GM21786 (cell line): ENCODE measurements around the gene LENG9.

Source experiments
- ATAC-seq: cut with Tn5 transposase; IDR thresholded peaks from one replicate; pipeline ENCODE4 v1.9.1; 2021; ENCODE audit not compliant: unreplicated experiment

The LENG9 gene

GRCh38 chr19:54422136-54422535, 41.4 kb downstream of the LENG9 start:
- ATAC-seq, result no peak

DNA sequence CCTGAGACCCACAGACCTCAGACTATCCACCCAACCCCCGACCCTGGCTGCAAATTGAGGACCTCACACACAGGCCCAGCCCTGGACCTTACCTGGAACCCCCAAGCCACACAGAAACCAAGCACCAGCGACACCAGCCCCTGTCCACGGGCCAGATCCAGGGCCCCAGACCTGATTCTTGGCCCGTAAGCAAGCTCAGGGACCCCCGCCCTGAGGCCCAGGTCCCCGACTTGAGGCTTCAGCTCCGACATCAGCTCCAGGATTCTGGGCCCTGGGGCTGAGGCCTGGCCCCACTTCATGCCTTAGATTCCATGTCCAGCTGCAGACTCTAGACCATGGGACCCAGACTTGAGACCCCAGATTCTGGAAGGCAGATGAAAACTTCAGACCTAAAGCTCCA, 42.1 kb downstream of the LENG9 start:
- ATAC-seq, result no peak

DNA sequence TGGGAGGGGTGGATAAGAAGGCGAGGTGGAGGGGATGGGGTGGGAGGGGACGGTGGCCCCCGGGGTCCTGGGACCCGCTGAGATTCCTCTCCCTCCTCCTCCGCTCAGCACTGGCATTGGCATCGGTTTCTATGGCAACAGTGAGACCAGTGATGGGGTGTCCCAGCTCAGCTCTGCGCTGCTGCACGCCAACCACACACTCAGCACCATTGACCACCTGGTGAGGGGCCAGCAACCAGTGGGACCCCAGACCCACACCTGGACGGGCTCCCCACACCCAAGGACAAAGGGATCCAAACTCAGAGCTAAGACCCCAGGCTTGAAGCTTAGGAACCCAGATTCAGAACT, 42.4 kb downstream of the LENG9 start:
- no peak for ATAC-seq

DNA sequence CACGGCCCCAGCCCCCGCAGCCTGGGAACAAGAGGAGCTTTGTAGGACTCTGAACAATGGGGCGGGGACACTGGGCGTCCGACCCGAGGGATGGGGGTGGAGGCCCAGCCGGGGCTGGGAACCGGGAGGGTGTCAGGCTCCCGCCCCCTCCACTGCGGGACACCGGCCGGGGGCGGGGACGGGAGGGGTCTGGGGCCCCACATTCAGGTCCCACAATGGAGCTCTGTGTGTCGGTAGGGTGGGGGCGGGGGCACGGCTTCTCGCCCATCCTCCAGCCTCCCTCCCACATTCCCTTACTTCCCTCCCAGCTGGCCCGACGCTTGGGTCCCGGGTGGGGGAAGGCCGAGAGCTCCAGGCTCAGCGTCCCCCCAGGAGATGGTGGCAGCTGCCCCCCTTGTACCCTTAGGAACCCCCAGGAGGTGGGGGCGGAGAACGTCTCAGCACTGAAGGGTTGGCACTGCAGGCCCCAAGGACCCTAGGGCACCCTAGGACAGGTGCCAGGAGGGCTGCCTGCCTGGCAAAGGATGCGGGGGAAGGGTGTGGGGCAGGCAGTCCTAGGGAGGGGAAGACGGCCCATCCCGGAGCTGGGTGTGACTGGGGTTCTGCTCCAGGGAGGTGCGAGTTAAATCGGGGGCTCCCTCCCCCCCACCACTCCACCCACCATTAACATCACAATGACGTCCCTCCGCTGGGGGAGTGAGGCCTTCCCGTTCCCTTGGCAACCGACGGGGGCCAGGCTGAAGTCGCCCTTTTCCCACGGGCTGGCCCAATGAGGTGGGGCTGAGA, 43.0 kb downstream of the LENG9 start:
- no peak for ATAC-seq

DNA sequence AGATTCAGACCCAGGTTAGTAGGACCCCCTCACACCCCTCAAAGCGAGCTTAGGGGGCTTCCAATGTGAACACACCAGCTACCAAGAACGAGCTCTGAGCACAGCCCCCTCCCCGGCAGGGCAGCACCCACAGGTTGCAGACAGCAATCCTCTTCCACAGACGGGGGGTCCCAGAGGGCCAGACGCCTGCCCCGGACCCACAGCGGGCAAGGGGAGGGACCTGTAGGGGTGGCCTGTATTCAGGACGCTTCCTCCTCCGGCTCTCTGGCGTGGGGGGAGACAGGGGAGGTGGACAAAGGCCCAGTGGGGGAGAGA, 43.6 kb downstream of the LENG9 start:
- ATAC-seq, result no peak

DNA sequence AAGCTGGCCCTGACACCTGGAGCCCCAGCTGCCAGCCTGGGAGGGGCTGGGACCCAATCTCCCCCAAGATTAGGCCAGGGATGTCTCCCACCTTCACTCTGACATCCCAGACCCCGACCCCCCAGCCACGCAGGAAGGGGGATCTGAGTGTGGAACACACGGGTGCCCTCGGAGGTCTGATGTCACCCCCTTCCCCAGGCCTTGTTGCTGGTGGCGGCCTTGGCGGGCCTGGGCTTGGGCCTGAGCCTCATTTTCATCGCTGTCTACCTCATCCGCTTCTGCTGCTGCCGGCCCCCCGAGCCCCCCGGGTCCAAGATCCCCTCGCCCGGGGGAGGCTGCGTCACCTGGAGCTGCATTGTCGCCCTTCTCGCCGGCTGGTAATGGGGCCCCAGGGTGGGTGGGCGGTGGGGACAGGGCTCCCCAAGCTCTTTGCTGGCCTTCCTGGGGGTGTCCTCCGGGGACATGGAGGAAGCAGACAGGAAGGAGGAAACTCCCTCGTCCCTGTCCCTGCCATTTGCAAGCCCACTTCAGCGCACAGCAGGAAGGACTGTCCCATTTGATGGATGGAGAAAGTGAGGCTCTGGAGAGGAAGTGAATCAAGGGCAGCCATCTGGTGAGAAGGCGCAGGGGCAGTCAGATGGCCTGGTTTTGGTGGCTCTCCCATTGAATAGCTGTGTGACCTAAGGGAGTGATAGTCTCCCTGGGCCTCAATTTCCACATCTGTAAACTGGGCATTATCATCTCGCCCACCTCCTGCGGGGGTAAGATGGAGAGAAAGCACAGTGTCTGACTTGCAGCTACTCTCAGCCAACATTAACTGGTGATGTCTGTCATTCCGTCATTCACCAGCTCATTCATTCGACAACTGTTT, 44.4 kb downstream of the LENG9 start:
- ATAC-seq, result no peak

GRCh38 chr19:54418030-54418929, 45.3 kb downstream of the LENG9 start:
- ATAC-seq, result no peak

GRCh38 chr19:54416695-54417491, 46.7 kb downstream of the LENG9 start:
- ATAC-seq, result no peak

DNA sequence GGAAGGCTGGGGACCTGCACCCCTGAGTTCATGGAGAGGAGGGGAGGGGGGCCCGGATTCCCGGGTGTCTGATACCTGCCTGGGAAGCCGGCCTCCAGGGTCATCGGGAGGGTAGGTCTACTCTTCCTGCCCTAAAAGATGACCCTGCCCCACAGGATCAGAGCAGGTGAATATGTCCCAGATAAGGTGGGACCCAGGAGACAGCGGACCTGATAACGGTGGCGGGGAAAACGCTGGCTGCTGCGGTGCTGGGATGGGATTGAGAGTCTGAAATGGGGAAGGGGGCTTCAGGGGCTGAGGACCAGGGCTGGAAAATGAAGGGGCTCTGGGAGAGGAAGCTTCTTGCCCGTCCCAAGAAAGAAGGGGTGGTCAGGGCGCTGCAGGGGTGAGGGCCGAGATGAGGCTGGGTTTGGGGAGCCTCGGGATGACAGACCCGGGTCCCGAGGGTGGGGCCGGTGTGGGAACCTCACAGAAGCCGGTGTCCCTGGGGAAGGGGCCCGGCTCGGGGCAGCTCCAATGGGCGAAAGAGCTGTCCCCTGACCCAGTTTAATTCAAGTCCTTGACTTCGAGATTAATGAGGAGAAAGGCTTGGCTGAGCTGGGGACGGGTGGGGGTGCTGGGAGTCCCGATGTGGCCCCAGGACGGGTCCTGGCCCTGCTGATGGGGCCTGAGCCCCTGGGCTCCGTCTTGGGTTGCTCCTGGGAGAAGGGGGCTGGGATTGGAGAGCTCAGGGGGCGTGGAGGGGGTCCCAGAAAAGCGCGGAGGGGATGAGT, 47.5 kb downstream of the LENG9 start:
- ATAC-seq, result no peak

DNA sequence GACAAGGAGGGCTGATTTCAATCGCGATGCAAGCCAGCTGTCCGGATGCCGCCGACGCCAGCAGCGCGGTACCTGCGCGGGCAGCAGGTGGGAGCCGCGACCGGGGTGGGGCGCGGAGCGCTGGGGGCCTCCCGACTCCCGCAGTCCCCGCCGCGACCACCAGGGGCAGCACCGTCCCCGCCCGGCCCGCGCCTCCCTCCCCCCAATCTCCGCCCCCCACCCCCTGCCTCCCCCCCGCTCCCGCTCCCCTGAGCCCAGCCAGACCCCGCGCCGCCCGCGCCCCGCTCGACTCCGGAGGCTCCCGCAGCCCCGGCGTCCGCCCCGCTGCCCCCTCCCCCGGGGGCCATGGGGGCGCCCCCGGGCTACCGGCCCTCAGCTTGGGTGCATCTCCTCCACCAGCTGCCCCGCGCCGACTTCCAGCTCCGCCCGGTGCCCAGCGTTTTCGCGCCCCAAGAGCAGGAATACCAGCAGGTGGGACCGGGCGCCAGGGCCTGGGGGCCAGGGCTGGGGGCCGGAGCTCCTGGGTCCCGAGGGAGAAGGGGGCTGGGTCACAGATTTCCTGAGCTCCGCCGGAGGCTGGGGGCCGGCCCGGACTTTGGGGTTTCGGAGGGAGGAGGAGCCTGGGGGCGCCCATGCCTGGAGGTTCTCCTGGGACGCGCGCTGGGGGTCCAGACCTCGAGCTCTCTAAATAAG, 48.2 kb downstream of the LENG9 start, which contains the start of gene TTYH1:
TSS of gene TTYH1 (plus strand) at position 257 of the 693 bp plus-strand sequence. CDS start at position 346, 89 bp downstream.
- no peak for ATAC-seq

DNA sequence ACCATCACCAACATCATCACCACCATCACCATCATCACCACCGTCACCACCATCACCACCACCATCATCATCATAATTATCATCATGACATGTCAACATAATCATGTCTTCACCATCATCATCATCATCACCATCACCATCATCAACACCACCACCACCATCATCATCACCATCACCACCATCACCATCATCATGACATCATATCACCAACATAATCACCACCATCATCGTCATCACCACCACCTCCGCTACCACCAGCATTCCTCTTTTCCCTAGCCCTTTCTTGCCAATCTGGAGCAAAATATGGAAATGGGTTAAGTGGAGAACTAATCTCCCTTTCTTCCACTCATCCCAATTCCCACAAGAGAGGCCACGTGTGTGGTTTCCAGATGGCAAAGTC, 49.4 kb downstream of the LENG9 start:
- ATAC-seq, result no peak

GRCh38 chr19:54412877-54413276, 50.7 kb downstream of the LENG9 start:
- ATAC-seq, result no peak
